GM10847 (cell line): ENCODE measurements around the gene TUBB1.

Experiments used
- POLR2A ChIP-seq: IDR thresholded peaks from 2 replicates; pipeline ENCODE4 v1.6.1; 2011; ENCODE audit not compliant: insufficient read length; ENCODE audit errors: extremely low read depth

The TUBB1 gene

DNA sequence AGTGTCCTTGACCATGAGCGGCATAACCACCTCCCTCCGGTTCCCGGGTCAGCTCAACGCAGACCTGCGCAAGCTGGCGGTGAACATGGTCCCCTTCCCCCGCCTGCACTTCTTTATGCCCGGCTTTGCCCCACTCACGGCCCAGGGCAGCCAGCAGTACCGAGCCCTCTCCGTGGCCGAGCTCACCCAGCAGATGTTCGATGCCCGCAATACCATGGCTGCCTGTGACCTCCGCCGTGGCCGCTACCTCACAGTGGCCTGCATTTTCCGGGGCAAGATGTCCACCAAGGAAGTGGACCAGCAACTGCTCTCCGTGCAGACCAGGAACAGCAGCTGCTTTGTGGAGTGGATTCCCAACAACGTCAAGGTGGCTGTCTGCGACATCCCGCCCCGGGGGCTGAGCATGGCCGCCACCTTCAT lies 4.9 kb downstream of the TUBB1 start:
- no peak for TF ChIP-seq POLR2A

DNA sequence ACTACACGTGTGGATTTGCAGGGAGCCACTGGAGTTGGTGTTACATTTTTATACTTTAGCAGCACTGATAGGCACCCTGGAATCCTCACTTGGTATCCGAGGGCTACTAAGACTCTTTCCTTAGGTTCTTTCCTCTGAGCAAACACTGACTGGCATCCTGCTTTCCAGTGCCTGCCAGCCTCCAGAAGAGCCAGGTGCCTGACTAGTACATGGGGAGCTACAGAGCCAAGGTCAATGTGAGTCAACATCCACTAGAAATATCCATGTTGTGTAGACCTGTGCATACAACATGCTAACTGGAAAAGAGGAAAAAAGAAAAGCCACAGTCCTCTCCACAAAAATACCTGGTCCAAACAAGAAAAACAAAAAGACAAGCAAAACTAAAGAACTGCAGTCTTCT lies 5.9 kb downstream of the TUBB1 start:
- no peak for TF ChIP-seq POLR2A

DNA sequence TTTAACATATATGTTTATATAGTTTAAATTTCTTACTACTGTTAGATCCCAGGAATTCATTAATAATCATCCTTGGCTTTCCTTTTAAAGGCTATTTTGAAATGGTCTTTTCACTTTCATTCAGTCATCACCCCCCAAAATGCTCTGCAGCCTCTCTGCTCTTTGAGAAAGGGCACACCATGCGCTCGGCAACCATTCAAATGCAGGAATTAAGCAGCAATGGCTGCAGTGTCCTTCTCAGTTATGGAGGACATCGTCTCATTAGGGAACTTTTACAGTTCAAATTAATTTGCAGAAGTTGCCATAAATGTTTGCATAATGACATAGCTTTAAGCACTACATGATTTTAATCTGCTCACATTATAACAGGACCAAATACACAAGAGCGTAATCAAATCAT lies 6.3 kb downstream of the TUBB1 start:
- no peak for TF ChIP-seq POLR2A

DNA sequence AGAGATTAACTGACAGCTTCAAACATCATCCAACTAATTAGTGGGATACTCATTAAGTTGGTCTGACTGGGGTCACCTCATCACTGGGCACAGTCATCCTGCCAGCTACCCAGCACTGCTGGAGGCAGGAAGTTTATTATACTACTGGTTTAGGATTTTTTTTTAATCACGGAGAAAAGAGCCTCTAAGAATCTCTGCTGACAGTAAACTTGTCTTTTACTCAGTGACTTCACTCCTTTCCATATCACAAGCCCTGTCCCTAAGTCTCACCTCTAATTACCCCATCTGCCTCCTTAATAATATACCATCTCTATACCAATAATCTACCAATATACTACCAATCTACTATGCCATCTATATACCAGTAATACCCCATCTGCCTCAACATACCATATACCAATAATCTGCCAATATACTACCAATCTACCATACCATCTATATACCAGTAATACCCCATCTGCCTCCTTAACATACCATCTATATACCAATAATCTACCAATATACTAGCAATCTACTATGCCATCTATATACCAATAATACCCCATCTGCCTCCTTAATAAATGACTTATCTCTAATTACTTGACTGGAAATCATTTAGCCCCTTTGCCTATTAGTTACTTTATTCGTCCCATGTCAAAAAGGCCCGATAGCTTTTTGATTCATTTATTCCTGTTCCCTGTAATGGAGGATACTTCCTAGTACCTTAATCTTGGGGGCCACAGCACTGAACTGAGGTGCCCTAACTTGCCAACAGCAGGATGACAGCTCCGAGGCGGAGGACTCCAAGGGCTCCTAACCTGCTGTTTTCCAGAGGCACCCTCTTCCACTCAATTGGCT lies 7.9 kb downstream of the TUBB1 start:
- TF ChIP-seq POLR2A: no peak

DNA sequence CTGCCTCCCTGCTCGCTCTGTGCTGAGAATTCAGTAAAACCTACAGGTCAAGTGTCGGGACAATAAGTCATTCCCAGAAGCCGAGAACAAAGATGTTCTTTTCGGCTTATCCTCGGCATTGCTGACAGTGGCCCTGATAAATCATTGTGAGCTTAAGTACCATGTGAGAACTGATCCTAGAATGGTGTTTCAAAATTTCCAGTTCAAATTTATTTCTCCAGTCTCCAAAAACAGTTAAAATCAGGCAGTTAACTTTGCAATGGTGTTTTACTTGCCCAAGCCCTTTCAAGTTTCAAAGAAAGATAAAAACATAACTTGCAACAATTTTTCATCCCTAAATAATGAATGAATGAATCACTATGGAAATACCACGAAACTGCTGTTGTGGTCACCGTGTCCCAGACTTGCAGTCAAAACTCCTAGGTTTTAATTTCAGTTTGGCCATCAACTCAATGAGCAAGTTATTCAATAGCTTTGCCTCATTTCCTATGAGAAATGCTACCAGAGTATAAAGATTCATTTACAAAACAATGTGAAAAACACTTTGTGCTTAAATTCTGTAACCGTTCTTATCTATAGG lies 8.6 kb downstream of the TUBB1 start:
- TF ChIP-seq POLR2A: no peak

DNA sequence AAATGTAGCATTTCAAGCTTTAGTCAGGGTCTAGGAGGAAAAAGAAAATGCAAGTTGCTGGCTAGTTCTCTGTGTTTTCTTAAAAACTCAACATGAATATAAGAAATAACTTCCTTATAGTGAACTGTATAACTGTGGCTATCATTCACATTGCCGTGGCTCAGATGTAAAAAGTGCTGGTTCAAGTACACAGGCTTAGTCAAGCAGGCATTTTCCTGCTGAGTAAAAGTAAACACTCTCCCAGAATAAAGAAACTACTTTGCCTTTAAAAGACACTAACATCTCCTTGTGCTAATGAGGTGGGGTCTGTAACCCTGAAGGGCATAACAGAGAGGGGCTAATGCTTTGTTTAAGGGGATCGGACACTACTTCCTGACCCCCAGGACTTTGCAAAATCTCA lies 9.6 kb downstream of the TUBB1 start:
- TF ChIP-seq POLR2A: no peak

DNA sequence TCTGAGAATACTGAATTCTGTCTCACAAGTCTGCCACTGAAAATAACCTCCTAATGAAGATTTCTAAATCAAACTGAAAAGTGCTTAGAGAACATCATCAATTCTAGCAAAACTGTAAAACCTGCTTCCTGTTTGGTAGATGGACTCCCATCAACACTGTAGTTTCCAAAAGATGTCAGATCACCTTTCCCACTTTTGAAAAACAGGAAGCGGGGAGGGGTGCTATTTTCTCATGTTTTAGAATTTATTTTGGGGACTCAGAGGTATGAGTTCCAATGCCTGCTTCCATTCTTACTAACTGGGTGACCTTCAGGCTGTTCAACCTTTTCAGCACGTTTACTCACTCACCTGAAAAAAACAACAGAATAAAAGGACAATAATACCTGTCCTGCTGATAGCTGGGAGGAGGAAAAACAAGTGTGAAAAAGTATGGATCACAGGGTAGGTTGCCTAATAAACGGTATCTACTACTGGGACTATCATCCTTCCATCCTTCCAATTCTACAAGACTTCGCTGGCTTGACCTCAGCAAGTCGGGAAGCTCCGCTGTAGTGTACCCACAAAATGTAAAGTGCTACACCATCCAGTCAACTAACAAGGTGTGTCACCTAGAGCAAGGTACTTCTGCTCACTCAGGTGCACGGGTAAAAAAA lies 11.8 kb downstream of the TUBB1 start:
- no peak for TF ChIP-seq POLR2A

DNA sequence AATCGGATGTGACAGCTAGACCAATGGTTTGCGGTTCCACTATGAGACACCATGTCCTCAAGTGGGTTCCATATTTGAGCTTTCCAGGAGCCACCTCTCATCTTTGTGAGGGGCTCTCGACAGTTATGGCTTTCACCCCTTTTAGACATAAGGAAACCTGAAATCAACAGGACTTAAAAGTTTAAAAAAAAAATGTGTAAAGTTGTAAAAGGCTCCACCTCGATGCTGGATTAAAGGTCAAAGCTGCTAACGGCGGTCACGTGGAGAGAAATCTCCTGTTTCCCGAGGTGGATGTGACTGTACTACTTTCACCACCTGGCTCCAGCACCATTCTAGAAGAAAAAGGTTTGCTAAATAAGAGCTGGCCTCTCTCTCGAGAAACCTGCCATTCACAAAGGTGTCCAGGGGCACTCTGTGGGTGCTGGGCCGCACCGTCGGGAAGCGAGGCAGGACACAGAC lies 12.4 kb downstream of the TUBB1 start:
- TF ChIP-seq POLR2A: no peak

DNA sequence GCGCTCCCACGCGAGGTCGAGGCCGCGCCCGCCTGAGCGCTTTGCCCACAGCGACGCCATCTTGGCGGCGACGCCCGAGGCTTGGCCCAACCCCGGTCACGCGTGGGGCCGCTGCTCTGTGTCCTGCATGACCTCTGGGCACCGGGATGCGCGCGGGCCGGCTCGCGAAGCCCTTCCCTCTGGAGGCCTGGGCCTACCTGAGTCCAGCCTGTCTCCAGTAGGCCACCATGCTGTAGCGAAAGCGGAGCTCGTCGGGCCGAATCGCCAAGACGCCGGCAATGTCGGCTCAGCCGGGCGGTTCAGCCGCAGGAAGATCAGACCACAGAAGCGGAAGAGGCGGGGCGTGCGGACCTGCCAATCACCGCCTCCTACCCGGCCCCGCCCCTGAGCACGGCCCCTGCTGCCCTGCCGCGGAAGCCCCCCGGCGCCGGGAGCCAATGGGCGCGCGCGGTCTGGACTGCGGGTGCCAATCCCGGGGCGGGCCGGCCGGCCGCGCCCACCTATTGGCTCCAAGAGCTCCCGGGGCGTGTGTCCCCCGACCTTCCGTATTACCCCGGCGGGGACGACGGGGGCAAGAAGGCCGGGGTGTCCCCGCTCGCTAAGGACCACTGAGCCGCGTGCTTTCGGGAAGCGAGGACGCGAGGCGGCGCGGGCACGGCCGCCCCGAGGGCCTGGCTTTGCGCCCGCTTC lies 12.9 kb downstream of the TUBB1 start, which contains the start of gene ATP5F1E:
Gene ATP5F1E (minus strand): TSS at position 313 of the 690 bp plus-strand sequence. CDS start 84 bp downstream, at position 229.
- peak; percentile 82 for TF ChIP-seq POLR2A

DNA sequence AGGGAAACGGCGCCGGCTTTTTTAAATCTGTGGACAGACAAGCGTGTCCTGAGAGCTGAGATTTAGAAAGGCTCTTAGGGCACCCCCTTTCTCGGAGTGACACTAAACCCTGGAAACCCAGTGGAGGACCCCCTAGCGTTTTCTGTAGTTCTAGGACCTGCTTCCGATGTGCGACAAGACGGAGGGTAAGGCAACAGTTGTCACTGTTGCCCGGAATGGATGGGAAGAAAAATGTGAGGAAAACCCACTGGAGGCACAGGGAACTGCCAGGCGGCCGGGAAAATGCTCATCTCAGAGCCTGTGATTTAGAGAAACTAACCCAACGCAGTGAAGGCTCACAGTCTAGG lies 13.5 kb downstream of the TUBB1 start:
- TF ChIP-seq POLR2A: no peak

DNA sequence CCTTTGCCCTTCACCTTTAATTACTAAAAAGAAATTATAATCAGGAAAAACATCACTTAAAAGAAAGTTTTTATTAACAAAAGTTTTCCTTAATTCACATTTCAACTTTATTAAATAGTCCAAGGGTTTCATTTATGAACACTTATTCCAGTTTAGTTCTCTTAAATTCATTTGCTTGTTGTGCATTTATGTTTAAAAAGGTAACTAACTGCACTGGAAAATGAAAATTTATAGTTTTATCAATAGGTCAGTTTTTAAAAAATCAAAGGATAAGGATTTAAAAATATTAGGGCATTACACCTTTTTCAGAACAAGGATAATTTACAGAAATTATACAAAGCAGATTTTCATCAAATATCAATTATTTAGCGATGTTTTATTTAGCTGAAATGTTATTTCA lies 13.9 kb downstream of the TUBB1 start:
- no peak for TF ChIP-seq POLR2A

DNA sequence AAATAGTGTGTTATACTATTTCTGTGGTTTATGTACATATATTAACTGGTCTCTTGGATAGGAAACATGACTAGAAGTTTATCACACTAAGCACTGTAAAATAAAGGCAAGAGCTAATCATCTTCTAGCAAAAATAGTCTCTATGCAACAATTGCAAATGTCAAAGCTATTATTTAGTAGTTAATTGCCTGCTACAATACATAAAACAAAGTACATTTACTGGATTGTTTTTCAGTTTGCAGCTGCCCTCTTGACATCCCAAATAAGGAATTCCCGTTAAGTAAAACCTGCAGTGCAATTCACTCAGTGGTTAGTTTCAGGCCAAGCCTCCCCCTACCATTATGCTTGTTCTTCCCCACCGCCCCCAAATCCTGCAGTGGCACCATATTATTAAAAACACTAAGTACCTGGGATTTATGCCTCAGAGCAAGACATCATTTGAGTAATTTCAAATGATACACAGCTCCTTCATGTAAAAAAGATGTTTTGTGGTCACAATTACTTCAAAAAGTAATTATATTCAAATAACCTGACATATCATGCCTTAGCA lies 14.5 kb downstream of the TUBB1 start:
- no peak for TF ChIP-seq POLR2A

DNA sequence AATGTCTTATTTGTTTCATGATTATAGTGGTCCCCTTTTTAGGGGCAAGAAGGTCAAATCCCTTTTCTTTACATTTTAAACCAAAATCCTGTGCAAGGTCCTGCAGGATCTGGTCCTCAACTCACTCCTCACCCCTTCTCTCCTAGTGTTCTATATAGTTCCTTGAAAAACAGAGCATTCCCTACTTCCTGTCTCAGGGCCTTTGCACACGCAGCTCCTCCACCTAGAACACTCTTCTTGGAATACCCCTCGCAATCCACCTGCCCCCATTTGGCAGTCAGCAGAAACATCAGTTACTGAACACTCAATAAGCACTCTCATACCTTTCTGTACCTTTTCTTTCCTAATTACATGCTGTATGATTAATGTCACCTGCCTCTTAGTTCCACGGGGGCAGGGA lies 16.2 kb downstream of the TUBB1 start:
- TF ChIP-seq POLR2A: no peak

DNA sequence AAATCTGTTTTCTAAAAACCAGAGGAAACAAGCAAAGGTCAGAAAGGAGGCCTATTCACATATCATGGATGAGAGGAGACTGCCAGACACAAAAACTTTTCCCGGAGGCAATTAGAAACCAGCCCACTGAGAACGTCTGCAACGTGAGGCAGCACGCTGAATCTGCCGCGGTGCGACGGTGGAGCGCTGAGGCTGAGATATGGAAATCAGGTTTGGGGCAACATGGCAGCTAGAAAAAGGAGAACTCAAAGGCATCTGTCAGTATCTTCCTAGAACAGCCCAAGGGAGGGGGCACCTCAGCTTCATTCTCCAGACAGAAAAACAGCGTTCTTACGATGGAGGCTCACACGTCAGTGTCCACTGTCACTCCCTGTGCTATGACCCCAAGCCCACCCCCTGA lies 18.2 kb downstream of the TUBB1 start:
- TF ChIP-seq POLR2A: no peak

DNA sequence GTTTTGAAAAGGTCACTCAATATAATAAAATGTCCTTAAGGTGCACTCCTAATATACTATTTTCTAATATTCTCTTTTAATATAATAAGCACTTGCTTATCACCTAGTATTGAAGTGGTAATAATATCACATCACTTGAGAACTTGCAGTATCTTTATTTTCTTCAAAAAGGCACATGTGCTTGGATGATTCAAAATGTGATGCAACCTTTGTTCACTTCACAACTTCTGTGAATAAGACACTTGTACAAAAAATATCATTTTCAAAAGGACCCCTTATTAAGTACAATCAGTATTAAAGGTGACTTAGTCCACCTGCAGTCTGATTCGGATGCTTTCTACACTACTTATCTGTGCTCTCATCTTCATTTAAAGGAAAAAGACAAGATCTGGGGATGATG lies 20.0 kb downstream of the TUBB1 start:
- TF ChIP-seq POLR2A: no peak
